Measurements from ENCODE around the gene NSUN5. TPM values are rescaled to one million over a fixed set of nuclear protein-coding genes. Genes with fewer than 3 reads are reported as not detected.
"Not testable (repeated sequence)": the region's sequence is repeated elsewhere in the genome, so short reads cannot be mapped to it uniquely, and the experiment has no call there.

NSUN5 gene
- total and polyA plus RNA-seq, 5 experiments from 2014 or later: 37.4 to 76.1 (median 60.8) TPM

DNA sequence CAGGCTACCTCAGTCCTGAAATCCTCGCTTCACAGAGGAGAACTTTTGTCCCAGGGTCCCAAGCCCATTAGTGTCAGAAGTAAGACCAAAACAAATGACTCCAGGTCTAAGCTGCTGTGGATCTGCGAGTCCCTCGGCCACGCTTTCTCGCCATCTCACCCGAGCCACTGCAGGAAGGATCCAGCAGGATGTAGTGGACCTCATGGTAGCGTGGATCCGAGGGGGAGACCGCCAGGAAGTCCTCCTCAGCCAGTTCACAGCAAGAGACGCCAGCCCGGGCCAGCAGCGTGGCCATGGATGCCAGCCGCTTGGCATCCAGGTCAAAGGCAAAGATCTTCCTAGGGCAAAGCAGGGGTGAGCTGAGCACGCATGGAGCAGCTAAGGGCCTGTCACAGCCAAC is 4.6 kb downstream of the NSUN5 start:
- H3K4me1 Mint-ChIP-seq: peaks cover 17 to 35% (median 28%) of the 10 kb centered on the region in 4 donors
- no peak for ATAC-seq
- H3K36me3 Mint-ChIP-seq: peaks cover 4 to 47% (median 11%) of the 10 kb centered on the region in 3 donors

DNA sequence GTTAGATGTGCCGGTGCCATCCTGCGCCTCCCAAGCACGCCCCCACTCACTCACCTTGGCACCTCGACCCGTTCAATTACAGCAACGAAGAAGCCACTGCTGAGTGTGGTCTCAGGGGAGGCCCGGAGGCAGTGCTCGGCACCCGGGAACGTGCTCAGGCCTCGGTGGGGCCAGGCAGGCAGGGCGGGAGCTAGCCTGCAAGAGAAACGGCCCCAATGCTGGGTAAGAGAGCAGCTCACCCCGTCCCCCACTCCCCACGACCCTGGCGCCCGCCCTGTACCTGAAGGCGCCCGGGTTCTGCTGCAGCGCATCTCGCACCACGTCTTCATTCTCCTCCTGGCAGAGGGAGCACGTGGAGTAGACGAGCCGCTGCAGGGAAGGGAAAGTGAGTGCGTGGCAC is 5.1 kb downstream of the NSUN5 start:
- DNase-seq (no peak), ATAC-seq (no peak)
- POLR2A ChIA-PET: no interaction called here
- Mint-ChIP-seq H3K27ac (no peak overlapping the region), H3K27me3 (no peaks in the 10 kb centered on the region), H3K4me1 (peaks cover 14 to 30% (median 24%) of the 10 kb centered on the region in 4 donors), H3K4me3 (no peak overlapping the region), H3K36me3 (peaks cover 4 to 46% (median 11%) of the 10 kb centered on the region in 3 donors), H3K9me3 (no peaks in the 10 kb centered on the region)

More for the DNA sequence above, 4.6 kb downstream of the NSUN5 start:
- Mint-ChIP-seq H3K27me3 (no peaks in the 10 kb centered on the region), H3K4me3 (no peak overlapping the region), H3K27ac (peak overlapping the region in 1 of 10 donors; percentile 14), H3K9me3 (no peaks in the 10 kb centered on the region)
- no peak for DNase-seq
- POLR2A ChIA-PET: no interaction called here

DNA sequence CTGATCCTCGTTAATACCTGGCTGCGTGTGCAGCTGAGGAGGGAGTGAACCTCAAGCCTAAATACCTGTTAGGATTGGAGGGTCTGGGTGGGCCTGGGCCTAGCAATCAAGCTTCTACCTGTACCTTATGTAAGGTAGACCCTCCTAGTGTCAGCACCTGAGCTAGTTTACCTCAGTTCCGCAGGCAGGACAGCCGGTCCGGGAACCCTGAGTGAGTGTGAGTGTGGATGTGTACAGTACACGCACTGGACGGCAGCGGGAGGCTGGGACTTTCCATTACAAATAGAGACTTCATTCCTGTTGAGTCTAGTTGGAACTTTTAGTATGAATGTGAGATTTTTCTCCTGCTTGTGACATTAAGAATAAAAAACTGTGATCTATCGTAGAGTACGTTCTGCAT is 5.8 kb downstream of the NSUN5 start:
- DNase-seq, H3K9me3 Mint-ChIP-seq, ATAC-seq, H3K4me3 Mint-ChIP-seq, H3K27me3 Mint-ChIP-seq, POLR2A ChIA-PET: not testable (repeated sequence)
- H3K4me1 Mint-ChIP-seq: peaks cover 13 to 23% (median 18%) of the 10 kb centered on the region in 4 donors
- H3K27ac Mint-ChIP-seq: peak overlapping the region in 1 of 10 donors; percentile 12
- H3K36me3 Mint-ChIP-seq: peaks cover 4 to 43% (median 11%) of the 10 kb centered on the region in 3 donors

DNA sequence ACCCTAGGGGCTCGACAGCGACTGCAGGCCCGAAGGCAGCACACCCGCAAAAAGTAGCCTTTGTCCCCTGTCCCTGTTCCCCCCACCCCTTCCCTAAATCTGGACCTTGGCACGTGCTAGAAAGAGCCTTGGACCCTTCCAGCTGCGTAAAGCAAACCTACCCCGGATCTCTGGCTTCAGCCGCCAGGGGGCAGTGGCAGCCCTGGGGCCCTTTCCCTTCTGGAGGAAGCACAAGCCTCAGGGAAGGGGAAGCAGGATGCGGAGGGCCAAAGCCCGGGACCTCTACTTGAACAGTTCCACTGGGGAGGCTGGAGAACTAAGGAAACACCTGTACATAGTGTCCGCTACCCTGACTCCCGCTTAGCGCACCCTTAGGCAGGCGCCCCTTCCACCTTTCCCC is 7.5 kb downstream of the NSUN5 start:
- peaks cover 4 to 28% (median 6%) of the 10 kb centered on the region in 3 donors for H3K36me3 Mint-ChIP-seq
- H3K9me3 Mint-ChIP-seq, H3K27ac Mint-ChIP-seq, H3K27me3 Mint-ChIP-seq, DNase-seq, H3K4me1 Mint-ChIP-seq, POLR2A ChIA-PET, ATAC-seq, H3K4me3 Mint-ChIP-seq: not testable (repeated sequence)

DNA sequence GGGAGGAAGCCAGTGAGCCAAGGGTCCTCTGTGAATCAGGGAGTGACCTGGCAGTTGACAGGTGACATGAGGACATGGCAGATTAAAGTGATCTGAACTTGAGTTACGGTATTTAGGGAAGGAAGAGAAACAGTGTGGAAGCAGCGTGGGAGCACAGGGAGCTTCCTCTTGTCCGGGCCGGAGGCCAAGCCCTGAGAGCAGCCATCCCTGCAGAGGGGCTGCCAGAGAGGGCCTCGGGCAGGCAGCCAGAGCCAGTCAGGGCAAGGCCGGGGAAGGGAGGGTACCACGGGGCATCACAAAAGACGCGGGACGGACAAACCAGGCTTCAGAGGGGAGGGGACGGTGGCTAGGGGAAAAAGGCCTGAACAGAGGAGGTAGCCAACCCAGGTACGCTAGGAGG is 8.8 kb downstream of the NSUN5 start:
- POLR2A ChIA-PET, DNase-seq, H3K9me3 Mint-ChIP-seq, H3K4me3 Mint-ChIP-seq, H3K27me3 Mint-ChIP-seq, H3K4me1 Mint-ChIP-seq, H3K27ac Mint-ChIP-seq, ATAC-seq: not testable (repeated sequence)
- peaks cover 0 to 18% (median 4%) of the 10 kb centered on the region in 3 donors for H3K36me3 Mint-ChIP-seq

DNA sequence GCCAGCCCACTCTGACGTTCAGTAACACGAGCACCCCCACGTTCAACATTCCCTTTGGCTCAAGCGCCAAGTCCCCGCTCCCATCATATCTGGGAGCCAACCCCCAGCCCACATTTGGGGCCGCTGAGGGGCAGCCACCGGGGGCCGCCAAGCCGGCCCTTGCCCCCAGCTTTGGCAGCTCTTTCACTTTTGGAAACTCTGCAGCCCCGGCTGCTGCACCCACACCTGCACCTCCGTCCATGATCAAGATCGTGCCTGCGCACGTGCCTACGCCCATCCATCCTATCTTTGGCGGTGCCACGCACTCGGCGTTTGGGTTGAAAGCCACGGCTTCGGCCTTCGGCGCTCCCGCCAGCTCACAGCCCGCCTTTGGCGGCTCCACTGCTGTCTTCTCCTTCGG is 10.9 kb downstream of the NSUN5 start:
- POLR2A ChIA-PET, H3K36me3 Mint-ChIP-seq, H3K27ac Mint-ChIP-seq: not testable (repeated sequence)

DNA sequence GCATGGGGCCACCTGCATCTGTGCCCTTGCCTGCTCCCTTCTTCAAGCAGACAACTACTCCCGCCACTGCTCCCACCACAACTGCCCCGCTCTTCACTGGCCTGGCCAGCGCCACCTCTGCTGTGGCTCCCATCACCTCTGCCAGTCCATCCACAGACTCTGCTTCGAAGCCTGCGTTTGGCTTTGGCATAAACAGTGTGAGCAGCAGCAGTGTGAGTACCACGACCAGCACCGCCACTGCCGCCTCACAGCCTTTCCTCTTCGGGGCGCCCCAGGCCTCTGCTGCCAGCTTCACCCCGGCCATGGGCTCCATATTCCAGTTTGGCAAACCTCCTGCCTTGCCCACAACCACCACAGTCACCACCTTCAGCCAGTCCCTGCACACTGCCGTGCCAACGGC is 11.4 kb downstream of the NSUN5 start:
- H3K9me3 Mint-ChIP-seq, H3K27me3 Mint-ChIP-seq, H3K4me3 Mint-ChIP-seq, H3K36me3 Mint-ChIP-seq, DNase-seq, H3K4me1 Mint-ChIP-seq, H3K27ac Mint-ChIP-seq, POLR2A ChIA-PET: not testable (repeated sequence)
- ATAC-seq: peak in 1 of 2 donors; percentile 19

More for the DNA sequence above, 10.9 kb downstream of the NSUN5 start:
- not testable (repeated sequence) for H3K27me3 Mint-ChIP-seq, ATAC-seq, H3K4me1 Mint-ChIP-seq, DNase-seq, H3K4me3 Mint-ChIP-seq, H3K9me3 Mint-ChIP-seq

DNA sequence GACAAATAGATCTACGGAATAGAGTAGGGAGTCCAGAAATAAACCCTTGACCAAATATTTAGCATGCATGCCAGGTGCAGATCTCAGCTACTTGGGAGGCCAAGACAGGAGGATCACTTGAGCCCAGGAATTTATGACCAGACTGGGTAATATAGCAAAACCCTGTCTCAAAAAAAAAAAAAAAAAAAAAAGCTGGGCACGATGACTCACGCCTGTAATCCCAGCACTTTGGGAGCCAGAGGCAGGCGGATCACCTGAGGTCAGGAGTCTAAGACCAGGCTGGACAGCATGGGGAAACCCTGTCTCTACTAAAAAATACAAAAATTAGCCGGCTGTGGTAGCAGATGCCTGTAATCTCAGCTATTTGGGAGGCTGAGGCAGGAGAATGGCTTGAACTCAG is 31.4 kb downstream of the NSUN5 start:
- H3K4me3 Mint-ChIP-seq, POLR2A ChIA-PET, H3K9me3 Mint-ChIP-seq, ATAC-seq, H3K27me3 Mint-ChIP-seq, DNase-seq, H3K27ac Mint-ChIP-seq, H3K4me1 Mint-ChIP-seq, H3K36me3 Mint-ChIP-seq: not testable (repeated sequence)

DNA sequence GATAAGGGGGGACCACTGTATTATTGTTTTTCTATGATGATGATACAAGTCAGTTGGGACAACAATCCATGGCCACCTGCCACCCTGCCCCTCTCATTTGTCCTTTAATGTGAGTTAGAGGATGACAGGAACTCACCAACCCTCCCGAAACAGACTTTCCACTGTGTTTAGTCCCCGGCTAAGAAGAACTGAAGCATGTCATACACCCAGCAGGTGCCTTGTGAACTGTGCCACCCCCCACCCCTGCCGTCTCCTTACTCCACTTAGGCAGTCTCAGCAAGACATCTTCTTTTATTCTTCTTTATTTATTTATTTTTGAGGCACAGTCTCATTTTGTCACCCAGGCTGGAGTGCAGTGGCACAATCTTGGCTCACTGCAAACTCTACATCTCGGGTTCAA is 40.8 kb downstream of the NSUN5 start:
- H3K27ac Mint-ChIP-seq, H3K9me3 Mint-ChIP-seq, ATAC-seq, H3K27me3 Mint-ChIP-seq, H3K4me3 Mint-ChIP-seq, DNase-seq, H3K4me1 Mint-ChIP-seq, H3K36me3 Mint-ChIP-seq, POLR2A ChIA-PET: not testable (repeated sequence)

DNA sequence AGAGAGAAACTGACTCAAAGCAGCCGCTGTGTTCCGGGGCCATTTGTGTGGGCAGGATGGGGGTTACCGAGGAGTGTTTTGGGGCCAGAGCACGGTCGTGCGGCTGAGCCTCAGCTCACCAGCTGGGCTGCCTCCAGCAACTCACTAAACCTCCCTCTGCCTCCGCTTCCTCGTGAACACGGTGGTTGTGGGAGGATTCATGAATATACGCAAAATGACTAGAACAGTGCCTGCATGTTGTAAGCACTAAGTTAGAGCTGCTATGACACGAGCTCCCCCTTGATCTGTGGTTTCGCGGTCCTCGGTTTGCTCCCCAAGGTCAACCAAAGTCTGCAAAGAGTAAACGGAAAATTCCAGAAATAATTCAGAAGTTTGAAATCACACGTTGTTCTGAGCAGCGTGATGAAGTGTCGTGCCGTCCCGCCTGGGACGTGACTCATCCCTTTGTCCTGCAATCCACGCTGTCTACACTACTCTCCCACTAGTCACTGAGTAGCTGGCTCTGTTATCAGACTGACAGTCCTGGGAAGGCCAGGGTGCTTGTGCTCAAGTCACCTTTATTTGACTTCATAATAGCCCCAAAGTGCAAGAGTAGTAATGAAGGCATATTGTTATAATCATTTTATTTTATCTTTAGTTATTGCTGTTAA is 41.8 kb downstream of the NSUN5 start:
- H3K27ac Mint-ChIP-seq, H3K27me3 Mint-ChIP-seq, H3K4me1 Mint-ChIP-seq, H3K36me3 Mint-ChIP-seq, H3K9me3 Mint-ChIP-seq, DNase-seq, H3K4me3 Mint-ChIP-seq, POLR2A ChIA-PET: not testable (repeated sequence)
- peak in 1 of 2 donors; percentile 25 for ATAC-seq

DNA sequence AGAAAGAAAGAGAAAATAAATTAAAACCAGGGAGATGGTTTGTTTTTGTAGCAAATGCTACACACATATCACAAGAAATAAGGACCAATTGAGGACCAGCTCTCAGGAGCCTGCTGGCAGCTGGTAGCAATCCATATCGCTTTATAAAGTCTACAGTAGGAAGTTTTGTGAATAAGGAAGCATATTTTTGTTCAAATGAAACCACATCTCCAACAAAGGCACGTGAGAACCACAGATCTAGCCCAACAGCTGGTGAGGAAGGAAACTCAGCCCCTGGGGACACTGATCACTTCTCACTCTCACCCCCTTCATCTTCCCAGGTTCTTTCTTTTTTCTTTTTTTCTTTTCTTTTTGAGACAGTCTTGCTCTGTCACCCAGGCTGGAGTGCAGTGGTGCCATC is 46.2 kb downstream of the NSUN5 start:
- H3K4me3 Mint-ChIP-seq, H3K36me3 Mint-ChIP-seq, H3K27ac Mint-ChIP-seq, H3K27me3 Mint-ChIP-seq, POLR2A ChIA-PET, H3K4me1 Mint-ChIP-seq, H3K9me3 Mint-ChIP-seq: not testable (repeated sequence)
- ATAC-seq (peak; percentile 70 to 73), DNase-seq (peak in 4 of 10 donors; percentile 4 to 54 (median 12))

Other genes with a start within 250 kb of the NSUN5 start
- not detected for gene SPDYE9, start 222.8 kb downstream of the NSUN5 start, total RNA-seq
- gene SPDYE9, start 222.8 kb downstream of the NSUN5 start, polyA plus RNA-seq: under 1 TPM in 2 of 3 donors, not detected in 1; 0.14 to 0.18 TPM
- gene TRIM50, start 19.3 kb upstream of the NSUN5 start, total RNA-seq: under 1 TPM in 1 of 2 experiments, not detected in 1; 0.25 TPM
- not detected for gene TRIM50, start 19.3 kb upstream of the NSUN5 start, polyA plus RNA-seq
- gene FKBP6, start 19.3 kb upstream of the NSUN5 start, total RNA-seq: not detected
- gene FKBP6, start 19.3 kb upstream of the NSUN5 start, polyA plus RNA-seq: not detected
- gene FZD9, start 125.0 kb upstream of the NSUN5 start, total RNA-seq: under 1 TPM; 0.16 to 0.31 TPM
- gene FZD9, start 125.0 kb upstream of the NSUN5 start, polyA plus RNA-seq: under 1 TPM in 2 of 3 donors, not detected in 1; 0.07 to 0.52 TPM
- gene BAZ1B, start 213.5 kb upstream of the NSUN5 start, total RNA-seq: 10 to 100 TPM; 71.5 to 73.0 TPM
- 10 to 100 TPM; 12.1 to 27.0 (median 17.0) TPM for gene BAZ1B, start 213.5 kb upstream of the NSUN5 start, polyA plus RNA-seq
- 10 to 100 TPM; 59.5 to 64.6 TPM for gene BCL7B, start 248.9 kb upstream of the NSUN5 start, total RNA-seq
- 10 to 100 TPM; 76.6 to 96.3 (median 81.8) TPM for gene BCL7B, start 248.9 kb upstream of the NSUN5 start, polyA plus RNA-seq